Measurements from ENCODE around the gene SCYGR8.

SCYGR8 gene

DNA sequence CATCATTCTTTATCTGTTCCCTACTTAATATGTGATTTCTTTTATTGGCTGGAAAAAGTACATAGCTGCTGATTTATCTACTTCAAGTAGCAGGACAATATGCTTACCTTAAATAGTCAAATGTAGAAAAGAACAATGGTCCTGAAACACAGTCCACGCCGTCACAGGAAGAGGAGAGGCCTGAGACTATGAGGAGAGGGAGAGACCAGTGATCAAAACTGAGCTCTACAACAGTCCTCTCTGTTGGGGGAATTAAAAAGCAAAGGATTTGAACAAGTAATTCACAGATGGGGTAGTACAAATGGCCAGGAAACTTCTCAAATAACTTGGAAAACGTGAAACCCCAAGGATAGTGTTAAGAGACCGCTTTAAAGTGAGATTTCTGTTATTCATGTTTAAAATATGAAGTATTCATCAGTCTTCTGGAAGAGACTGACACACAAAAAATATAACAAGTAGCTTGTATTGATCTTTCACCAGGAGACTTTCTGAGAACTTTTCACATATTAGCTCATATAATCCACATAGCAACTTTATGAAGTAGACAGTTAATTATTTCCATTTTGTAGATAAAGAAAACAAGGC is 20.2 kb downstream of the SCYGR8 start:
- H3K9me3 ChIP-seq (ENCODE audit: control insufficient read depth in 2 of 2, low read length in 2 of 2), result no peaks in the 10 kb centered on the region
- no peak overlapping the region for H3K4me3 ChIP-seq (ENCODE audit: low read length in 2 of 2)
- H3K4me1 ChIP-seq (ENCODE audit: control insufficient read depth, insufficient read depth, low read length), result no peaks in the 10 kb centered on the region
- H3K27ac ChIP-seq (ENCODE audit: low read length), result no peak overlapping the region
- no peak overlapping the region for H3K9ac ChIP-seq (ENCODE audit: low read length in 2 of 2)
- H3K27me3 ChIP-seq (ENCODE audit: control insufficient read depth in 1 of 2, insufficient read depth in 2 of 2, low read length in 2 of 2), result no peaks in the 10 kb centered on the region
- no peaks in the 10 kb centered on the region for H3K36me3 ChIP-seq (ENCODE audit: control insufficient read depth in 2 of 2, insufficient read depth in 2 of 2, low read length in 2 of 2)

DNA sequence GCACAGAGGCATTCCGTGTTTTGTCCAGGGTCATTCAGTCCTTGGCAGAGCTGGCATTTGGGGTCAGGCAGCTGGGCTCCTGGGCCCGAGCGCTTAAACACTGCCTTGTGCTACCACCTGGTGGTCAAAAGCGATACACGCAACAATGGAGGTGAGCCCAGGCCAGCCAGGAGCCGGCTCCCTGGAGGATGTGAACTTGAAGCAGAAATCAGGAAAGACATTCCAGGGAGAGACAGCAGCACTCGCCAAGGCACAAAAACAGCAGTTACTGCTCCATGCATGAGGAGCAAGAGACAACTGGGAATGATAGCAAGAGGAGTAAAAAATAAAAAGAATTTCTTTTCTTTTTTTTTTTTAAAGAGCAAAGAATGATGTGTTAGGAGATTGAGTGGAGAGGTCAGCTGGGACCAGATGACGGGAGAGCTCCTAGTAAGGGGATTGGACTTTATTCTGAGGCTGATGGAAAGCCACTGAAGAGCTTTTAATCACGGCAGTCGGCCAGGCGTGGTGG is 20.7 kb downstream of the SCYGR8 start:
- H3K36me3 ChIP-seq (ENCODE audit: control insufficient read depth in 2 of 2, insufficient read depth in 2 of 2, low read length in 2 of 2), result no peaks in the 10 kb centered on the region
- H3K27ac ChIP-seq (ENCODE audit: low read length), result no peak overlapping the region
- H3K4me3 ChIP-seq (ENCODE audit: low read length in 2 of 2), result no peak overlapping the region
- H3K9me3 ChIP-seq (ENCODE audit: control insufficient read depth in 2 of 2, low read length in 2 of 2), result no peaks in the 10 kb centered on the region
- H3K9ac ChIP-seq (ENCODE audit: low read length in 2 of 2), result no peak overlapping the region
- no peaks in the 10 kb centered on the region for H3K4me1 ChIP-seq (ENCODE audit: control insufficient read depth, insufficient read depth, low read length)
- no peaks in the 10 kb centered on the region for H3K27me3 ChIP-seq (ENCODE audit: control insufficient read depth in 1 of 2, insufficient read depth in 2 of 2, low read length in 2 of 2)

DNA sequence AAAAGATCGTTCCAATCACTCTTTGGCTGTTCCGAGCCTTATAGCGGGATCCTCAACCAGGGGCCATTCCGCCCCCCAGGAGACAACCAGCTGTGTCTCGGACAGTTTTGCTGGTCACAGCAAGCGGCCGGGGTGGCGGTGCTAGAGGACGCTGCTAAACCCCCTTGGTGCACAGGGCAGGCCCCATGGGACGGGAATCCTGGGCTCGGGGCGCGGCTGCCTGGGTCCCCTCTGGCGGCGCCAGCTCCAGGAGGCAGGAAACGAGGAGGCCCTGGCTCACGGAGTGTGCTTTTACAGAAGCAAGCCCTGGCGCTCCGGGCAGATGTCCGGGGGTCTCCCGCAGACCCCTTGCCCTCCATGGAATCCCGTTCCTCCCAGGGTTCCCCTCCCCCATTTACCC is 22.1 kb downstream of the SCYGR8 start:
- Histone ChIP-seq H3K4me1 (ENCODE audit: control insufficient read depth, insufficient read depth, low read length) (no peaks in the 10 kb centered on the region), H3K36me3 (ENCODE audit: control insufficient read depth in 2 of 2, insufficient read depth in 2 of 2, low read length in 2 of 2) (no peaks in the 10 kb centered on the region), H3K9ac (ENCODE audit: low read length in 2 of 2) (no peak overlapping the region), H3K4me3 (ENCODE audit: low read length in 2 of 2) (no peak overlapping the region), H3K27me3 (ENCODE audit: control insufficient read depth in 1 of 2, insufficient read depth in 2 of 2, low read length in 2 of 2) (no peaks in the 10 kb centered on the region), H3K9me3 (ENCODE audit: control insufficient read depth in 2 of 2, low read length in 2 of 2) (no peaks in the 10 kb centered on the region), H3K27ac (ENCODE audit: low read length) (no peak overlapping the region)

DNA sequence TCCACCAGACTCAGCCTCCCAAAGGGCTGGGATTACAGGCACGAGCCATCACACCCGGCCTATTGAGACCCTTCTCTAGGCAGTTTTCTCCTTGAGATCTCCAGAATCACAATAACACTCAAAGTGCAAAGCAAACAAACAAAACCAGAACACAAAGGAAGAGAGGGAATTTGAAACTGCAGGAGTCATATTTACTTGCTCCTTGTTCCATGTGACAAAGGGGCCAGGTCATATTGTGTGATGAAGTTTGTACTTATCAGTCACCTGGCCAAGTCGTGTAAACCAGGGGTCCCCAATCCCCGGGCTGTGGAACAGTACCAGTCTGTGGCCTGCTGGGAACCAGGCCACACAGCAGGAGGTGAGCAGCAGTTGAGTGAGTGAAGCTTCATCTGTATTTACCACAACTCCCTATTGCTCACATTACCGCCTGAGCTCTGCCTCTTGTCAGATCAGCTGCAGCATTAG is 26.5 kb downstream of the SCYGR8 start:
- H3K27me3 ChIP-seq (ENCODE audit: control insufficient read depth in 1 of 2, insufficient read depth in 2 of 2, low read length in 2 of 2), result no peaks in the 10 kb centered on the region
- H3K36me3 ChIP-seq (ENCODE audit: control insufficient read depth in 2 of 2, insufficient read depth in 2 of 2, low read length in 2 of 2), result no peaks in the 10 kb centered on the region
- H3K4me3 ChIP-seq (ENCODE audit: low read length in 2 of 2), result no peak overlapping the region
- H3K9me3 ChIP-seq (ENCODE audit: control insufficient read depth in 2 of 2, low read length in 2 of 2), result no peaks in the 10 kb centered on the region
- no peaks in the 10 kb centered on the region for H3K4me1 ChIP-seq (ENCODE audit: control insufficient read depth, insufficient read depth, low read length)
- H3K9ac ChIP-seq (ENCODE audit: low read length in 2 of 2), result no peak overlapping the region
- H3K27ac ChIP-seq (ENCODE audit: low read length), result no peak overlapping the region

DNA sequence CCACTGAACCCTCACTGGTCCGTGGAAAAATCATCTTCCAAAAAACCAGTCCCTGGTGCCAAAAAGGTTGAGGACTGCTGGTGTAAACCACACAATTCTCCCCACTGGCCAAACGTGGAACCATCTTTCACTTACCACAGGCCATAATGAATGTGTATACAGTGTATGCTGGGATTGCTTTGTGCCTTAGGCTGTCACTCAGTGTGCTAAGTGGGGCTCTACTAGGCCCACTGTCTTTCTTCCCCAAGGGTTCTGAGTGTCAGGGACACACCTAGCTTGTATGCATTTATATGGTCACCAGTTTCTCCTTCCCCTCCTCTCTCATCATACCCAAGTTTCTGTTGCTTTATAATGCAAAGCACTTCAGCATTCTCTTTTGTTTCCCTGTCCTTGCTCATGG is 27.2 kb downstream of the SCYGR8 start:
- H3K36me3 ChIP-seq (ENCODE audit: control insufficient read depth in 2 of 2, insufficient read depth in 2 of 2, low read length in 2 of 2), result no peaks in the 10 kb centered on the region
- H3K9me3 ChIP-seq (ENCODE audit: control insufficient read depth in 2 of 2, low read length in 2 of 2), result no peaks in the 10 kb centered on the region
- no peak overlapping the region for H3K9ac ChIP-seq (ENCODE audit: low read length in 2 of 2)
- H3K27me3 ChIP-seq (ENCODE audit: control insufficient read depth in 1 of 2, insufficient read depth in 2 of 2, low read length in 2 of 2), result no peaks in the 10 kb centered on the region
- H3K4me1 ChIP-seq (ENCODE audit: control insufficient read depth, insufficient read depth, low read length), result no peaks in the 10 kb centered on the region
- no peak overlapping the region for H3K27ac ChIP-seq (ENCODE audit: low read length)
- H3K4me3 ChIP-seq (ENCODE audit: low read length in 2 of 2), result no peak overlapping the region

DNA sequence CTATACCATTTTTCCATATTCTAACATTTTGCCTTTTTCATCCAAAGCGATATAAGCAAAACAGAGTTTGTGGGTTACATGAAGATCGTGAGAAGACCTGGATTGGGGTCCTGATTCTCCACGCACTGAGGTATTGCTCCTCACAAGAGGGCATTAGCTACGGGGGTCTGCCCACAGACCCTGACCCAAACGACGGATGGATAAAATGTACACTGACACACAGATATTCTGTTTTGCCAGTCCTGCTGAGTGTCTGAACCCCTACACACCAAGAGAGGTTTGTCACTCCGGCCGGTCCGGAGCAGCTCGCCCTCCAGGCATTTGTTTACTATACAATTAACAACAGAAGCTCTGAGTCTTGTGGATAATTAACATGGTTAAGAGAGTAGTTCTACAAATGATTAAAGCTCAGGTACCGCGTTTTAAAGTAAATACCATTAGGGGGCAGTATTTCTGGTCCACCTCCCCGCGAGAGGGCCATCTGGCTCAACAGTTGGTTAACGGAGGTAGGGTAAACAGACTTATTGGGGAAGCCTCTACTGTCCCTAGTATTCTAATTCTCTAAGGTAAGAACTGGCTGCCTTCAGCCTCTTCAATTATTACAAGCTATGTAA is 28.4 kb downstream of the SCYGR8 start:
- Histone ChIP-seq H3K9me3 (ENCODE audit: control insufficient read depth in 2 of 2, low read length in 2 of 2) (no peaks in the 10 kb centered on the region), H3K4me1 (ENCODE audit: control insufficient read depth, insufficient read depth, low read length) (no peaks in the 10 kb centered on the region), H3K36me3 (ENCODE audit: control insufficient read depth in 2 of 2, insufficient read depth in 2 of 2, low read length in 2 of 2) (no peaks in the 10 kb centered on the region), H3K9ac (ENCODE audit: low read length in 2 of 2) (no peak overlapping the region), H3K27ac (ENCODE audit: low read length) (no peak overlapping the region), H3K27me3 (ENCODE audit: control insufficient read depth in 1 of 2, insufficient read depth in 2 of 2, low read length in 2 of 2) (no peaks in the 10 kb centered on the region), H3K4me3 (ENCODE audit: low read length in 2 of 2) (no peak overlapping the region)

DNA sequence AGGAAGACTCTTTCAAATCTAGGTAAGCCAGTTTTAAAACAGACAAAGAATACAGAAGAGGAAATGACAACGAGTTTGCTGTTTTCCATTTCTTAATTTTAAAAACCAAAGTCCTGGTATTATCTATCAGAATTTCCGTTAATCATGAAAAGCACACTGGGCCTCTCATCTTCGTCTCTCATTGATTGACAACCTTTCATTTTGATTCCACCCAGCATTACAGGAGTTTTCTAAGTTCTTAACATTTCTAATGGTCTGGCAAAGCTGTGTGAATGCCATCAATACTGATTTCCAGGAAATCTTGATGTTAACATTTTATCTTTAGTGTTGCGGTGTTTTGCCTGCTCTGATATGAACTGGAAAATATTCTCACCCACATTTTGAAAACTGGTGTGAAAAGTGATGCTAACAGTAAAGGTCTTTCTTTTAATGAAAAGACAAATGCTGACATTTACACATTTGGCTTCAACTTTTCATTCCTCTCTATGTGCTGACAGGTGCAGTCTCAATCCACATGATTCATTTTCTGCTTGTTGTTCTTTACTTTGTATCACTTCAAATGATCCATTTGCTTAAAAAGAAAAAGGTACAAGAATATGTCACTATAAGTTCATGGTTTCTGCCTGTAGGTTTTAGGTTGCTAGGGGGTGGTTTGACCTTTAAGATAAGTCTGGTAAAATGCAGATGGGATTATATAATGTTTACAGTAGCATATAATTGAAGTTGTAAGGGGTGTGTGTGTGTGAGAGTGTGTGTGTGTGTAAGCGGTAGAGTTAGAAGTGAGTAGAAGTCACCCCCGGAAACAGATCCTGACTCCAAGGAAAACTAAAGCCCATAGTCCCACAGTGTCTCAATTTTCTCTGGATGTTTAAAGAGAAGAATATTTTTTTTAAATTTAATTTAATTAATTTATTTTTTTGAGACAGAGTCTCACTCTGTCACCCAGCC is 29.5 kb downstream of the SCYGR8 start:
- Histone ChIP-seq H3K4me3 (ENCODE audit: low read length in 2 of 2) (no peak overlapping the region), H3K4me1 (ENCODE audit: control insufficient read depth, insufficient read depth, low read length) (no peaks in the 10 kb centered on the region), H3K27ac (ENCODE audit: low read length) (no peak overlapping the region), H3K9ac (ENCODE audit: low read length in 2 of 2) (no peak overlapping the region), H3K9me3 (ENCODE audit: control insufficient read depth in 2 of 2, low read length in 2 of 2) (no peaks in the 10 kb centered on the region), H3K36me3 (ENCODE audit: control insufficient read depth in 2 of 2, insufficient read depth in 2 of 2, low read length in 2 of 2) (no peaks in the 10 kb centered on the region), H3K27me3 (ENCODE audit: control insufficient read depth in 1 of 2, insufficient read depth in 2 of 2, low read length in 2 of 2) (no peaks in the 10 kb centered on the region)

DNA sequence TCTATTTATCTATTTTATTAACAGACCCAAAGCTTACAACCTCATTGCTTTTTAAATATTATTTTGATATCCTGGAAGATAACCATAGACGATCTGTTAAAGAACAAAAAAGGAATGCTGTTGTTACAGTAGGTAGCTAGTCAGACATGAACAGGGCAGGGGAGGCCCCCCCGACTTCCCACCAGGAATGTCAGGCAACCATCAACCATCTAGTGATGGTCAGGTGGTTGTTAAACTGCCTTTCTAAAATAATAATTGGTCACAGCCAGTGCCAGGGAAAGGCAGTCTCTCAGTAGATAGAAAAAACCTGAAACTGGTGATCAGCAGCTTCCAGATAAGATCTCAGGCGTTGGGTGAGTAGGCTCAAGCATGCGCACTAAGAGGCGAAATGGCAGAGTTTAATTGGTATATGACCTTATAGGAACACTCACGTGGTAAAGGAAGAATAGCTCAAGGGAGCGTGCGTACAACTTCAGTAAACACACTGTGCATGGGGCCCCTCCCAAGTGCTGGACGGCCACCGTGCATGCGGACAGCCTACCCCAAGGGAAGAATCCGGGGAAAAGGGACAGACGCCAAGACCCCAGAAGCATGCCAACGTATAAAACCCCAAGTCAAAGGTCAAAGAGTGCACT is 35.4 kb downstream of the SCYGR8 start:
- Histone ChIP-seq H3K4me3 (ENCODE audit: low read length in 2 of 2) (no peak overlapping the region), H3K4me1 (ENCODE audit: control insufficient read depth, insufficient read depth, low read length) (no peaks in the 10 kb centered on the region), H3K9ac (ENCODE audit: low read length in 2 of 2) (no peak overlapping the region), H3K36me3 (ENCODE audit: control insufficient read depth in 2 of 2, insufficient read depth in 2 of 2, low read length in 2 of 2) (no peaks in the 10 kb centered on the region), H3K27me3 (ENCODE audit: control insufficient read depth in 1 of 2, insufficient read depth in 2 of 2, low read length in 2 of 2) (peaks cover 0 to 1% of the 10 kb centered on the region in 2 donors), H3K27ac (ENCODE audit: low read length) (no peak overlapping the region), H3K9me3 (ENCODE audit: control insufficient read depth in 2 of 2, low read length in 2 of 2) (no peaks in the 10 kb centered on the region)

DNA sequence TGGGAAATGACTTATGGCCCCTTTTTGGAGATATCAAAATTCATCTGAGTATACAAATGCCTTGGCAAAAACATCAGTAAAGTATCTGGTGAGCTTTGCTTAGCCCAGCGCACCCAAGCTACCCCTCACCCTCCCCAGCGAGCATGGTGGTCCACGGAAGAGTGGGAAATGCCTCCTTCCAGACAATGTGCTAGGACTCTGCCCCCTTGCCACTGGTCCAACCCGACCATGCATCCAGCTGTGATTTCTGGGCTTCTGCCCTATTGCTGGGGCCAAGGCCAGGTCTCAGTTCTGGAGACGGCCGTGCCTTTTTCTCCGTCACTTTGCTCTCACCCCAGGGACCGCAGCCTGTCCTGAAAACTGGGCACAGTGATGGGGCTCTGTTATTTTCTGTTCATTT is 36.1 kb downstream of the SCYGR8 start:
- no peak overlapping the region for H3K9ac ChIP-seq (ENCODE audit: low read length in 2 of 2)
- peaks cover 0 to 2% of the 10 kb centered on the region in 2 donors for H3K27me3 ChIP-seq (ENCODE audit: control insufficient read depth in 1 of 2, insufficient read depth in 2 of 2, low read length in 2 of 2)
- H3K36me3 ChIP-seq (ENCODE audit: control insufficient read depth in 2 of 2, insufficient read depth in 2 of 2, low read length in 2 of 2), result no peaks in the 10 kb centered on the region
- H3K4me3 ChIP-seq (ENCODE audit: low read length in 2 of 2), result no peak overlapping the region
- H3K4me1 ChIP-seq (ENCODE audit: control insufficient read depth, insufficient read depth, low read length), result no peaks in the 10 kb centered on the region
- H3K9me3 ChIP-seq (ENCODE audit: control insufficient read depth in 2 of 2, low read length in 2 of 2), result no peaks in the 10 kb centered on the region
- H3K27ac ChIP-seq (ENCODE audit: low read length), result no peak overlapping the region

DNA sequence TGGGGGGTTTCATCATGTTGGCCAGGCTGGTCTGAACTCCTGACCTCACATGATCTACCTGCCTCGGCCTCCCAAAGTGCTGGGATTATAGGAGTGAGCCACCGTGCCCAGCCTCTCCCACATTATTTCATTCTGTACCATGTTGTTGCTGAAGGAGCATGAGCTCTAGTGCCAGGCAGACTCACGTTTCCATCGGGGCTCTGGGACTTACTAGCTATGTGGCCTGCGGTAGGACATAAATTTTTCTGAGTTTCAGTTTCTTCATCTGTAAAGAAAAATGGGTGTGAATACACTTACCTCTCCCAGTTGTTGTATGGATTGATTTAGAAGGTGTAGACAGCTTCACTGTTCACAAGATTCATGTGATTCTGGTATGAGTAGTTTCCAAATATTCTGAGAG is 37.1 kb downstream of the SCYGR8 start:
- Histone ChIP-seq H3K27ac (ENCODE audit: low read length) (no peak overlapping the region), H3K9ac (ENCODE audit: low read length in 2 of 2) (no peak overlapping the region), H3K36me3 (ENCODE audit: control insufficient read depth in 2 of 2, insufficient read depth in 2 of 2, low read length in 2 of 2) (no peaks in the 10 kb centered on the region), H3K27me3 (ENCODE audit: control insufficient read depth in 1 of 2, insufficient read depth in 2 of 2, low read length in 2 of 2) (peaks cover 0 to 2% of the 10 kb centered on the region in 2 donors), H3K4me3 (ENCODE audit: low read length in 2 of 2) (no peak overlapping the region), H3K4me1 (ENCODE audit: control insufficient read depth, insufficient read depth, low read length) (no peaks in the 10 kb centered on the region), H3K9me3 (ENCODE audit: control insufficient read depth in 2 of 2, low read length in 2 of 2) (no peaks in the 10 kb centered on the region)

Data from stomach smooth muscle (tissue), 2 donors.